Fibroblast of lung (primary cell): ENCODE data around the gene CACNG4. TPM values are rescaled to one million over a fixed set of nuclear protein-coding genes. Genes with fewer than 3 reads are reported as not detected.

Experiments used
- DNase-seq, 2 donors: peaks; one replicate each; pipeline versions ENCODE4 v3.0.0 to v3.0.0-alpha.2; 2010; ENCODE audit warnings: low read depth in 2 of 2
- H2AFZ ChIP-seq: 2 replicates; pipeline ENCODE4 v1.5.1; 2012; ENCODE audit warnings: low read length, control low read depth, inconsistent platforms
- H3K27ac ChIP-seq: 2 replicates; pipeline ENCODE4 v1.5.1; 2011; ENCODE audit warnings: low read length, control low read depth; ENCODE audit not compliant: insufficient read depth
- H3K27me3 ChIP-seq: 2 replicates; pipeline ENCODE4 v1.5.1; 2011; ENCODE audit warnings: mild to moderate bottlenecking, low read length; ENCODE audit not compliant: control insufficient read depth, insufficient read depth
- H3K36me3 ChIP-seq: 2 replicates; pipeline ENCODE4 v1.5.1; 2011; ENCODE audit warnings: low read length; ENCODE audit not compliant: control insufficient read depth, insufficient read depth
- H3K4me1 ChIP-seq: 2 replicates; pipeline ENCODE4 v1.5.1; 2011; ENCODE audit warnings: low read length; ENCODE audit not compliant: control insufficient read depth, insufficient read depth; ENCODE audit errors: extremely low read depth
- H3K4me2 ChIP-seq: 2 replicates; pipeline ENCODE4 v1.5.1; 2011; ENCODE audit warnings: low read length, control low read depth; ENCODE audit not compliant: insufficient read depth; ENCODE audit errors: extremely low read depth
- H3K4me3 ChIP-seq, 4 experiments: fragments of 200-600 bp in 1 of 4; sonication (generic) in 1 of 4; replicated peaks in 1 of 4; 2 replicates each; pipeline ENCODE4 v1.5.1; 2011 to 2016; ENCODE audit warnings: low read length in 4 of 4, low read depth in 3 of 4, mild to moderate bottlenecking in 3 of 4, control low read depth in 2 of 4, inconsistent platforms in 1 of 4, mixed read lengths in 1 of 4; ENCODE audit not compliant: insufficient read depth in 1 of 4; ENCODE audit errors: control extremely low read depth in 1 of 4
- H3K79me2 ChIP-seq: 2 replicates; pipeline ENCODE4 v1.5.1; 2012; ENCODE audit warnings: mild to moderate bottlenecking, low read length, inconsistent platforms; ENCODE audit not compliant: control insufficient read depth, insufficient read depth
- H3K9ac ChIP-seq: 2 replicates; pipeline ENCODE4 v1.5.1; 2011; ENCODE audit warnings: mild to moderate bottlenecking, low read length, control low read depth; ENCODE audit not compliant: insufficient read depth
- H3K9me3 ChIP-seq: 2 replicates; pipeline ENCODE4 v1.5.1; 2012; ENCODE audit warnings: low read depth, low read length; ENCODE audit not compliant: control insufficient read depth, insufficient read depth
- H4K20me1 ChIP-seq: 2 replicates; pipeline ENCODE4 v1.5.1; 2011; ENCODE audit warnings: low read length; ENCODE audit not compliant: control insufficient read depth, insufficient read depth; ENCODE audit errors: extremely low read depth
- CTCF ChIP-seq, 2 donors: IDR thresholded peaks in 1 of 2; conservative IDR thresholded peaks in 1 of 2; 1 replicate in 1 of 2; 2 replicates in 1 of 2; pipeline ENCODE4 v1.5.1; 2011 to 2012; ENCODE audit warnings: low read length in 2 of 2, control low read depth in 1 of 2, inconsistent platforms in 1 of 2, low read depth in 1 of 2, mild to moderate bottlenecking in 1 of 2
- EZH2 ChIP-seq: IDR thresholded peaks from 2 replicates; pipeline ENCODE4 v1.5.1; 2012; ENCODE audit warnings: low read length, control low read depth, mild to moderate bottlenecking; ENCODE audit errors: missing control alignments
- polyA plus RNA-seq, 2 donors: library from polyadenylated mRNA; depleted of rRNA in 1 of 2; stranded (reverse) in 1 of 2; unstranded in 1 of 2; fragments of >200 nt; gene quantifications; 2 replicates each; pipeline ENCODE4 v1.2.1, GENCODE V29; 2011 to 2012; ENCODE audit warnings: missing spikeins in 1 of 2
- total RNA-seq: library from RNA; depleted of rRNA; stranded (reverse); fragments of >200 nt; gene quantifications from 2 replicates; pipeline ENCODE4 v1.2.1, GENCODE V29; 2014

CACNG4 gene
- total and polyA plus RNA-seq, 2 donors (not counting 1 experiment from before 2014, with no cell fraction given), result not detected

- H3K4me3 ChIP-seq, result no peak overlapping the region
- no peaks in the 10 kb centered on the region for H4K20me1 ChIP-seq
- no peaks in the 10 kb centered on the region for H3K36me3 ChIP-seq
- H3K4me1 ChIP-seq, result no peaks in the 10 kb centered on the region
- no peaks in the 10 kb centered on the region for H3K9me3 ChIP-seq
- H3K9ac ChIP-seq, result no peak overlapping the region
- no peak overlapping the region for H3K4me2 ChIP-seq
- TF ChIP-seq EZH2, result no peak
- TF ChIP-seq CTCF (conservative IDR thresholded peaks at IDR 0.05 in 1 of 2, IDR thresholded peaks at IDR 0.05 in 1 of 2; ENCODE audit: low read depth in 1 of 2, low read length in 2 of 2), result no peak
- DNase-seq, result no peak
- H3K27ac ChIP-seq, result no peak overlapping the region
- H3K27me3 ChIP-seq, result peaks cover 5% of the 10 kb centered on the region
- no peak overlapping the region for H2AFZ ChIP-seq
- H3K79me2 ChIP-seq, result no peaks in the 10 kb centered on the region
These were observed 54.2 kb downstream of the CACNG4 start for GRCh38 chr17:67018471-67019434.

GRCh38 chr17:67019809-67020208 is 55.3 kb downstream of the CACNG4 start:
- Histone ChIP-seq H3K4me2 (no peak overlapping the region), H3K27ac (no peak overlapping the region), H3K79me2 (no peaks in the 10 kb centered on the region), H3K9ac (no peak overlapping the region), H3K9me3 (no peaks in the 10 kb centered on the region), H3K4me1 (no peaks in the 10 kb centered on the region), H3K4me3 (no peak overlapping the region), H4K20me1 (no peaks in the 10 kb centered on the region), H3K27me3 (peaks cover 5% of the 10 kb centered on the region), H2AFZ (no peak overlapping the region), H3K36me3 (no peaks in the 10 kb centered on the region)
- no peak for TF ChIP-seq CTCF (conservative IDR thresholded peaks at IDR 0.05 in 1 of 2, IDR thresholded peaks at IDR 0.05 in 1 of 2; ENCODE audit: low read depth in 1 of 2, low read length in 2 of 2)
- TF ChIP-seq EZH2, result no peak
- no peak for DNase-seq

- TF ChIP-seq CTCF (conservative IDR thresholded peaks at IDR 0.05 in 1 of 2, IDR thresholded peaks at IDR 0.05 in 1 of 2; ENCODE audit: low read depth in 1 of 2, low read length in 2 of 2), result no peak
- no peak for TF ChIP-seq EZH2
- Histone ChIP-seq H3K4me2 (no peak overlapping the region), H3K36me3 (no peaks in the 10 kb centered on the region), H4K20me1 (no peaks in the 10 kb centered on the region), H2AFZ (no peak overlapping the region), H3K27me3 (peaks cover 5% of the 10 kb centered on the region), H3K27ac (no peak overlapping the region), H3K4me1 (no peaks in the 10 kb centered on the region), H3K9ac (no peak overlapping the region), H3K9me3 (no peaks in the 10 kb centered on the region), H3K79me2 (no peaks in the 10 kb centered on the region), H3K4me3 (no peak overlapping the region)
- DNase-seq, result no peak
These were observed 55.8 kb downstream of the CACNG4 start for GRCh38 chr17:67020293-67020766.
